GM10266 (cell line): ENCODE results near the gene TARS1.
A peak's percentile ranks its signal among the peaks of the same experiment; 100 is the strongest.

ENCODE experiments used
- DNase-seq: peaks from one replicate; pipeline ENCODE4 v3.0.0; 2012; ENCODE audit errors: extremely low spot score
- CTCF ChIP-seq: IDR thresholded peaks from 2 replicates; pipeline ENCODE4 v1.5.1; 2012; ENCODE audit warnings: mild to moderate bottlenecking, low read depth; ENCODE audit not compliant: control insufficient read depth, insufficient read depth; ENCODE audit errors: missing control alignments

Gene TARS1

DNA sequence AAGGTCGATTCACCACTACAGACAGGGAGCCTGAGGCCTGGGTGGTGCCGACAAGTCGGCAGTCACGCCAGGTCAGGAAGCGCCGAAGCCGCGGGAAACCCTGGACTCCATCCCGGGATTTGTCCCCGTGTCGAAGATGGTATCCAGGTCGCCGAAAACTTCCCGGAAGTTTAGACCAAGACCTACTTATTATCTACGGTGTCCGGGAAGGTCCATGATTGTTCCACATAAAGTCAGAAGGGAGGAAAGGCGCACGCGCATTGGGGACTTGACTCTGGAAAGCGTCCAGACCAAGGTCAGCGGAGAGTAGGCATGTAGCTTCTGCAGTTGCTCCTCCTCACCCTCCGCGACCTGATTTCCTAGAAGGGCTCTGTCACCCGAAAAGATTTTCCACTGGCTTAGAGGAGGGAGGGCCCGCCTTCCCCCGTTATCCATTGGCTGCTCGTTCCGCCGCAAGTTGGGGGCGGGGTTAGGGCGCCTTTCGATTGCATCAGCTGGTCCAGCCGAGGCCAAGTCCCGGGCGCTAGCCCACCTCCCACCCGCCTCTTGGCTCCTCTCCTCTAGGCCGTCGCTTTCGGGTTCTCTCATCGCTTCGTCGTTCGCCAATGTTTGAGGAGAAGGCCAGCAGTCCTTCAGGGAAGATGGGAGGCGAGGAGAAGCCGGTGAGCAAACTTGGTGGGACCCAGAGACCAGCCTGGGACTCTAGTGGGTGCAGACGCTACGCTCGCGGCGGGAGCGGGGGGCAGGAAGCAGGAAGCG, at the start of gene TARS1:
Gene TARS1 (plus strand): TSS at position 484 of the 759 bp plus-strand sequence. CDS start 122 bp downstream, at position 606.
- peak; percentile 90 for DNase-seq
- no peak for TF ChIP-seq CTCF

DNA sequence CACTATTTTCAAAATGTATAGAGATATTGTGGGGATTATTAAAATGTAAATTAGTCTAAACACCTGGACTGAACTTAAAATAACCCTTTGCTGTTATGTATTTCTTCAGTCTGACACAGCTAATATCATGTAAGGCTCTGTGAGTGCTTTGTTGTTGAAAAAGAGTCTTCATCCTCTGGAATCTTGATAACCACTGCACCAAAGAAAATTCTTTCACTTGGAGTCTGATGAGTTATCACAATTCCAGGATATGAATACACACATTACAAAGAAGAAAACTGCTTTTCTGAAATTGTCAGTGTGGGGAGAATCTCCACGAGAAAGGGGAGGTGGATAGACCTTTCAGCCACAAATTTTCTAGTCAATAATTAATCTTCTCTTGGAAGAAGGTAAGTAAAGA, 42.3 kb upstream of the TARS1 start:
- no peak for TF ChIP-seq CTCF
- DNase-seq, result no peak

DNA sequence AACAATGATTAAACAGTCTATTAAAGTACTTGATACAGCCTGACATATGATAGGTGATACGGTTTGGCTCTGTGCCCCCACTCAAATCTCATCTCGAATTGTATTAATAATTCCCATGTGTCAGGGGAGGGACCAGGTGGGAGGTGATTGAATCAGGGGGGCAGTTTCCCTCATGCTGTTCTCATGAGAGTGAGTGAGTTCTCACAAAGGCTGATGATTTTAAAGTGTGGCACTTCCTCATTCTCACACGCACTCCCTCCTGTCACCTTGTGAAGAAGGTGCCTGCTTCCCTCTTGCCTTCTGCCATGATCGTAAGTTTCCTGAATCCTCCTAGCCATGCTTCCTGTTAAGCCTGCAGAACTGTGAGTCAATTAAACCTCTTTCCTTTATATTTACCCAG, 40.1 kb upstream of the TARS1 start:
- no peak for DNase-seq
- no peak for TF ChIP-seq CTCF

DNA sequence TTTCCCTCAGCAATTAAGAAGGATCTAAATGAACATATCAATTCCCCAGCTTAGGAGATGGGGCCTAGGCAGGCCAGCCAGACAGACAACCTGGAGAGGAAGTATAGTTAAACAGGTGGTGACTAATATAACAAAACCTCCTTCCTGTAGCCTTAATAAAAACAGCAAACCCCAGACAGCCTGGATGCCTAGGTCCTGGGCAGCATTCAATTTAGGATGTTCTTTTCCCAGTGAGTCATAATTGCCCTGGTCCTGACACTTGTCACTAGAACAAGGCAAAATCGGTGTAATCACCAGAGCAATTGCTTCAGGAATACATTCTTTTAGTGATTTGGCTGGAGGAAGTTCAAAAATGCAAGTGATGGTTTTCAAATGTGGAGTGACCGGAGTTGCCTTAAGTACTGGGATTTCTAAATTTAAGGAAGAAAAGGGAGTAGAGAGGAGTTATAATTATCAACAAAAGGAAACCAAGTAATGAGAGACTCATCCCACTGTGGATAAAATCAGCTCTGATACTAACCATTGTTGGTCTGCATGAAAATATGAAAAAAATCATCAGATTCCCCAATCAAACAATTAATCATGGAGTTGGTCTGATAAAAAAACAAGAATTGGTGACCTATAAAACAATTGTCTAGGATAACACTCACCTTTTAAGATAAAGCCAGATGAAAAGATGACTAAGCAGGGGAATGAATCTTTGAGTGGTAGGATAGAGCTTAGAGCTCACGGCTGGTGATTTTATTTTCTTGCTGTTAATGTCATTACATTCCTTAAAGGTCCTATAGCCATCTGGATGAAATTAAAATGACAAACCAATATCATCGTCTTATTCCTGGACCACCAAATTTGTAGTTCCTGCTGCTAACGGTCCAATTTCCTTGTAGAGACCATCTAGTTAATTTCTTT, 39.0 kb upstream of the TARS1 start:
- TF ChIP-seq CTCF, result no peak
- DNase-seq, result no peak

DNA sequence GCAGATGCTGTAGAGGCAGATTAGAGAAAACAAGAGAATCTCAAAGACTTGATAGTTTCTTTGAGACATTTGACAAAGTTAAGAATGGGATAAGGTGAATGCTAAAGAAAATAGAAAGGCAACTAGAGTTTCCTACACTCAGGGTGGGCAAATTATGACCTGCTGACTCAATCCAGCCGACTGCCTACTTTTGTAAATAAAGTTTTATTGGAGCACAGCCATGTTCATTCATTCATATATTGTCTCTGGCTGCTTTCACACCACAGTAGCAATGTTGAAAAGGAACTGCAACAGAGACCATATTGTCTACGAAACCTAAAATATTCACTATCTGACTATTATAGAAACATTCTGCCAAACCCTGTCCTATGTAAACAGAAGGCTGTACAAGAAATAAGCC, 37.6 kb upstream of the TARS1 start:
- no peak for DNase-seq
- no peak for TF ChIP-seq CTCF

GRCh38 chr5:33408816-33409215, 31.9 kb upstream of the TARS1 start:
- no peak for DNase-seq
- TF ChIP-seq CTCF, result no peak
